ENCODE results near the gene RNF8.

- TF ChIP-seq CTCF (IDR thresholded peaks at IDR 0.05; ENCODE audit: poor library complexity) (no peak), EZH2phosphoT487 (IDR thresholded peaks at IDR 0.05; ENCODE audit: low read depth, severe bottlenecking, unreplicated experiment) (no peak)
Observed at GRCh38 chr6:37441651-37442050, 87.9 kb downstream of the RNF8 start.

Measured in hepatocyte (in vitro differentiated cells).